H9 (cell line): ENCODE results near the gene TRAF3IP1. TPM values are rescaled to one million over a fixed set of nuclear protein-coding genes. Genes with fewer than 3 reads are reported as not detected.

Experiments used
- DNase-seq: peaks from one replicate; pipeline ENCODE4 v3.0.0-alpha.2; 2017
- H2AFZ ChIP-seq: one replicate; pipeline ENCODE4 v1.6.1; 2013; ENCODE audit warnings: mild to moderate bottlenecking, low read length, control low read depth, moderate library complexity
- H2AK5ac ChIP-seq: 2 replicates; pipeline ENCODE4 v1.6.1; 2013; ENCODE audit warnings: low read length, control low read depth, mixed read lengths; ENCODE audit not compliant: insufficient read length
- H2BK120ac ChIP-seq: one replicate; pipeline ENCODE4 v1.6.1; 2013; ENCODE audit warnings: low read depth, mild to moderate bottlenecking, low read length, control low read depth, inconsistent platforms; ENCODE audit not compliant: poor library complexity, severe bottlenecking
- H2BK12ac ChIP-seq: 2 replicates; pipeline ENCODE4 v1.6.1; 2013; ENCODE audit warnings: low read length, control low read depth, mixed read lengths, low read depth; ENCODE audit not compliant: insufficient read length
- H2BK15ac ChIP-seq: 2 replicates; pipeline ENCODE4 v1.6.1; 2013; ENCODE audit warnings: low read depth, low read length, control low read depth
- H2BK20ac ChIP-seq: one replicate; pipeline ENCODE4 v1.6.1; 2013; ENCODE audit warnings: low read depth, mild to moderate bottlenecking, low read length, control low read depth, inconsistent platforms; ENCODE audit not compliant: poor library complexity, severe bottlenecking
- H2BK5ac ChIP-seq: 2 replicates; pipeline ENCODE4 v1.6.1; 2013; ENCODE audit warnings: low read length, control low read depth, mixed read lengths; ENCODE audit not compliant: insufficient read length
- H3K14ac ChIP-seq: 2 replicates; pipeline ENCODE4 v1.6.1; 2013; ENCODE audit warnings: low read length, control low read depth; ENCODE audit not compliant: insufficient read depth
- H3K18ac ChIP-seq: 2 replicates; pipeline ENCODE4 v1.6.1; 2013; ENCODE audit warnings: low read depth, mild to moderate bottlenecking, mixed read lengths, low read length, control low read depth; ENCODE audit not compliant: insufficient read length
- H3K23ac ChIP-seq: 2 replicates; pipeline ENCODE4 v1.6.1; 2013; ENCODE audit warnings: low read length, control low read depth, mixed read lengths, low read depth; ENCODE audit not compliant: insufficient read length
- H3K23me2 ChIP-seq: 2 replicates; pipeline ENCODE4 v1.6.1; 2013; ENCODE audit warnings: low read depth, mild to moderate bottlenecking, mixed read lengths, low read length, control low read depth; ENCODE audit not compliant: insufficient read length, poor library complexity, severe bottlenecking
- H3K27ac ChIP-seq: 2 replicates; pipeline ENCODE4 v1.5.1; 2013; ENCODE audit warnings: low read length, control low read depth, mixed read lengths, low read depth; ENCODE audit not compliant: insufficient read length
- H3K27me3 ChIP-seq: 2 replicates; pipeline ENCODE4 v1.6.1; 2013; ENCODE audit warnings: low read length, control low read depth, inconsistent platforms; ENCODE audit not compliant: insufficient read depth
- H3K4ac ChIP-seq: 2 replicates; pipeline ENCODE4 v1.6.1; 2013; ENCODE audit warnings: low read depth, mild to moderate bottlenecking, control low read depth, inconsistent platforms, low read length, moderate library complexity
- H3K4me1 ChIP-seq: 2 replicates; pipeline ENCODE4 v1.6.1; 2013; ENCODE audit warnings: low read length, control low read depth, inconsistent platforms; ENCODE audit not compliant: insufficient read depth
- H3K4me2 ChIP-seq: 2 replicates; pipeline ENCODE4 v1.6.1; 2013; ENCODE audit warnings: low read length, control low read depth, mixed read lengths; ENCODE audit not compliant: insufficient read length, insufficient read depth
- H3K56ac ChIP-seq: 2 replicates; pipeline ENCODE4 v1.6.1; 2013; ENCODE audit warnings: low read depth, mild to moderate bottlenecking, mixed read lengths, low read length, control low read depth; ENCODE audit not compliant: insufficient read length
- H3K79me1 ChIP-seq: 2 replicates; pipeline ENCODE4 v1.6.1; 2013; ENCODE audit warnings: low read depth, mild to moderate bottlenecking, moderate library complexity, low read length, control low read depth, inconsistent platforms; ENCODE audit not compliant: insufficient read depth, poor library complexity, severe bottlenecking
- H3K79me2 ChIP-seq: 2 replicates; pipeline ENCODE4 v1.6.1; 2013; ENCODE audit warnings: low read length, control low read depth, inconsistent platforms; ENCODE audit not compliant: insufficient read depth
- H3K9ac ChIP-seq: 2 replicates; pipeline ENCODE4 v1.6.1; 2013; ENCODE audit warnings: low read length, control low read depth, mixed read lengths; ENCODE audit not compliant: insufficient read length; ENCODE audit errors: extremely low read depth
- H3K9me3 ChIP-seq: one replicate; pipeline ENCODE4 v1.6.1; 2013; ENCODE audit warnings: low read depth, low read length, inconsistent platforms; ENCODE audit not compliant: control insufficient read depth
- H3T11ph ChIP-seq: one replicate; pipeline ENCODE4 v1.6.1; 2013; ENCODE audit warnings: mild to moderate bottlenecking, low read length, control low read depth, inconsistent platforms
- H4K20me1 ChIP-seq: one replicate; pipeline ENCODE4 v1.6.1; 2013; ENCODE audit not compliant: control insufficient read depth, insufficient read length, insufficient read depth
- H4K5ac ChIP-seq: 2 replicates; pipeline ENCODE4 v1.6.1; 2013; ENCODE audit warnings: low read depth, mild to moderate bottlenecking, mixed read lengths, low read length, control low read depth; ENCODE audit not compliant: insufficient read length
- H4K8ac ChIP-seq: replicated peaks from 2 replicates; pipeline ENCODE4 v1.6.1; 2013; ENCODE audit warnings: low read length, control low read depth, mixed read lengths, low read depth; ENCODE audit not compliant: insufficient read length
- H4K91ac ChIP-seq: 2 replicates; pipeline ENCODE4 v1.6.1; 2013; ENCODE audit warnings: low read depth, mild to moderate bottlenecking, moderate library complexity, mixed read lengths, low read length, control low read depth; ENCODE audit not compliant: insufficient read length
- H3K27ac Mint-ChIP-seq, 3 experiments: 2 replicates in 2 of 3; 3 replicates in 1 of 3; pipeline ENCODE4 v1.8.0; 2020 to 2021; ENCODE audit warnings: mixed read lengths in 3 of 3, mild to moderate bottlenecking in 1 of 3, moderate library complexity in 1 of 3
- H3K27me3 Mint-ChIP-seq: 2 replicates; pipeline ENCODE4 v1.8.0; 2021; ENCODE audit warnings: low read depth, mild to moderate bottlenecking, moderate library complexity, mixed read lengths
- H3K36me3 Mint-ChIP-seq, 3 experiments: 2 replicates in 2 of 3; 3 replicates in 1 of 3; pipeline ENCODE4 v1.8.0; 2020 to 2021; ENCODE audit warnings: low read depth in 3 of 3, mixed read lengths in 3 of 3; ENCODE audit not compliant: insufficient read depth in 1 of 3
- H3K4me1 Mint-ChIP-seq, 2 experiments: 2 replicates each; pipeline ENCODE4 v1.8.0; 2020; ENCODE audit warnings: mixed read lengths in 2 of 2
- H3K4me3 Mint-ChIP-seq, 2 experiments: 2 replicates in 1 of 2; 3 replicates in 1 of 2; pipeline ENCODE4 v1.8.0; 2020 to 2021; ENCODE audit warnings: mild to moderate bottlenecking in 2 of 2, mixed read lengths in 2 of 2, moderate library complexity in 1 of 2
- H3K9me3 Mint-ChIP-seq, 2 experiments: 2 replicates in 1 of 2; 3 replicates in 1 of 2; pipeline ENCODE4 v1.8.0; 2020; ENCODE audit warnings: mild to moderate bottlenecking in 2 of 2, mixed read lengths in 2 of 2, moderate library complexity in 1 of 2
- WGBS: extraction: QIAGEN DNeasy Blood & Tissue Kit; methylation state at CpG from one replicate; pipeline ENCODE4 v1.1.7; 2013; ENCODE audit warnings: missing lambda C conversion rate, low lambda C conversion rate, mixed read lengths; ENCODE audit not compliant: insufficient read length; ENCODE audit errors: extremely low coverage; 5-methylcytosine and 5-hydroxymethylcytosine counted together
- total RNA-seq: library from RNA; stranded (reverse); gene quantifications from 2 replicates; pipeline ENCODE4 v1.2.1, GENCODE V29; 2021
- TF ChIP-seq, protein P1 (sequence below): fragments of 200-600 bp; sonication (generic); conservative IDR thresholded peaks from 3 replicates; pipeline ENCODE4 v1.8.0; 2021; ENCODE audit warnings: antibody characterized with exemption, mild to moderate bottlenecking

TRAF3IP1 gene
- total RNA-seq, 1 experiment from 2014 or later, result 16.4 TPM

DNA sequence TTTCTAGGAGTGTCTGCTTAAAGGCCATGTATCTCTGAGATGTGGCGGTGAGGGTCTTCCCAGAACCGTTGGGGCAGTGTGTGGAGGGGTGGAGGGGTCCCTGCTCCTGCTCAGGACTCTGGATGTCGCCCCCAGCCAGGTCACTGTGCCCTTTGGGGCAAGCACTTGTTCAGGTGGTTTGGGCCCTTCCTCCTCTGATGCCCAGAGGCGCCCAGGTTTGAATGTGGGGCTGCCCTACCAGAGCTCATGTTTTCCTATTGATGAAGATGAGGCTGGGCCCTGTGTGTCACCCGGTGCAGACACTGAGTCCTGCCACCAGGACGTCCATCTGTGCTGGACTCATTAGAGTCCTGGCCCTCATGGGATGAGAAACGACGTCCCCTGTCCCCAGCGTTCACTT, 17.6 kb upstream of the TRAF3IP1 start:
- Histone ChIP-seq H3K14ac (no peak overlapping the region), H3K4me1 (no peaks in the 10 kb centered on the region), H3K23me2 (no peaks in the 10 kb centered on the region), H3K4me2 (no peak overlapping the region), H2AK5ac (no peak overlapping the region), H4K8ac (no peak overlapping the region), H2BK15ac (no peak overlapping the region), H2AFZ (no peak overlapping the region), H2BK120ac (no peak overlapping the region), H4K5ac (no peak overlapping the region), H3K9ac (no peak overlapping the region), H3K23ac (no peak overlapping the region), H2BK12ac (no peak overlapping the region), H3K79me1 (no peaks in the 10 kb centered on the region), H3K4ac (no peak overlapping the region), H2BK20ac (no peak overlapping the region), H3K27me3 (no peaks in the 10 kb centered on the region), H3K79me2 (no peaks in the 10 kb centered on the region), H4K91ac (no peak overlapping the region), H2BK5ac (no peak overlapping the region), H3K56ac (no peak overlapping the region), H3K9me3 (no peaks in the 10 kb centered on the region), H3K27ac (no peak overlapping the region), H4K20me1 (no peaks in the 10 kb centered on the region), H3K18ac (no peak overlapping the region), H3T11ph (no peak overlapping the region)
- peaks cover 6 to 9% of the 10 kb centered on the region in 2 experiments for H3K4me1 Mint-ChIP-seq
- no peaks in the 10 kb centered on the region for H3K36me3 Mint-ChIP-seq
- no peak overlapping the region for H3K4me3 Mint-ChIP-seq
- H3K9me3 Mint-ChIP-seq, result no peaks in the 10 kb centered on the region
- no peak for DNase-seq
- WGBS, result no CpG with 5 or more reads among the region's 9 CpGs
- H3K27me3 Mint-ChIP-seq, result peaks cover 2% of the 10 kb centered on the region
- TF ChIP-seq, protein P1, sequence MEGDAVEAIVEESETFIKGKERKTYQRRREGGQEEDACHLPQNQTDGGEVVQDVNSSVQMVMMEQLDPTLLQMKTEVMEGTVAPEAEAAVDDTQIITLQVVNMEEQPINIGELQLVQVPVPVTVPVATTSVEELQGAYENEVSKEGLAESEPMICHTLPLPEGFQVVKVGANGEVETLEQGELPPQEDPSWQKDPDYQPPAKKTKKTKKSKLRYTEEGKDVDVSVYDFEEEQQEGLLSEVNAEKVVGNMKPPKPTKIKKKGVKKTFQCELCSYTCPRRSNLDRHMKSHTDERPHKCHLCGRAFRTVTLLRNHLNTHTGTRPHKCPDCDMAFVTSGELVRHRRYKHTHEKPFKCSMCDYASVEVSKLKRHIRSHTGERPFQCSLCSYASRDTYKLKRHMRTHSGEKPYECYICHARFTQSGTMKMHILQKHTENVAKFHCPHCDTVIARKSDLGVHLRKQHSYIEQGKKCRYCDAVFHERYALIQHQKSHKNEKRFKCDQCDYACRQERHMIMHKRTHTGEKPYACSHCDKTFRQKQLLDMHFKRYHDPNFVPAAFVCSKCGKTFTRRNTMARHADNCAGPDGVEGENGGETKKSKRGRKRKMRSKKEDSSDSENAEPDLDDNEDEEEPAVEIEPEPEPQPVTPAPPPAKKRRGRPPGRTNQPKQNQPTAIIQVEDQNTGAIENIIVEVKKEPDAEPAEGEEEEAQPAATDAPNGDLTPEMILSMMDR, result peak; percentile 26; the same call in 1 of the 3 replicates
- H3K27ac Mint-ChIP-seq, result no peak overlapping the region
